Neural progenitor cell (in vitro differentiated cells): ENCODE measurements around the gene FKBP1B. TPM values are rescaled to one million over a fixed set of nuclear protein-coding genes. Genes with fewer than 3 reads are reported as not detected.

ENCODE experiments used
- DNase-seq: peaks from one replicate; pipeline ENCODE4 v3.0.0-alpha.2; 2016; ENCODE audit warnings: low spot score
- H2AFZ ChIP-seq: fragments of 200-600 bp; sonication (generic); replicated peaks from 2 replicates; pipeline ENCODE4 v1.6.1; 2016; ENCODE audit warnings: antibody characterized with exemption
- H3F3A ChIP-seq: fragments of 200-600 bp; sonication (generic); 2 replicates; pipeline ENCODE4 v1.6.1; 2016; ENCODE audit warnings: antibody characterized with exemption, low read depth
- H3K27ac ChIP-seq: fragments of 200-600 bp; sonication (generic); 2 replicates; pipeline ENCODE4 v1.5.1; 2016; ENCODE audit warnings: mild to moderate bottlenecking
- H3K27me3 ChIP-seq: fragments of 200-600 bp; sonication (generic); 2 replicates; pipeline ENCODE4 v1.6.1; 2016; ENCODE audit warnings: mild to moderate bottlenecking, moderate library complexity
- H3K36me3 ChIP-seq: fragments of 200-600 bp; sonication (generic); 2 replicates; pipeline ENCODE4 v1.5.1; 2016
- H3K4me1 ChIP-seq: fragments of 200-600 bp; sonication (generic); 2 replicates; pipeline ENCODE4 v1.6.1; 2016; ENCODE audit warnings: mixed run types
- H3K4me2 ChIP-seq: fragments of 200-600 bp; sonication (generic); 2 replicates; pipeline ENCODE4 v1.6.1; 2016
- H3K4me3 ChIP-seq: fragments of 200-600 bp; sonication (generic); 2 replicates; pipeline ENCODE4 v1.5.1; 2016
- H3K79me2 ChIP-seq: fragments of 200-600 bp; sonication (generic); 2 replicates; pipeline ENCODE4 v1.6.1; 2016; ENCODE audit warnings: low read depth
- H3K9ac ChIP-seq: fragments of 200-600 bp; sonication (generic); 2 replicates; pipeline ENCODE4 v1.6.1; 2016
- H3K9me3 ChIP-seq: fragments of 200-600 bp; sonication (generic); 2 replicates; pipeline ENCODE4 v1.5.1; 2016; ENCODE audit warnings: low read depth
- H4K20me1 ChIP-seq: fragments of 200-600 bp; sonication (generic); 2 replicates; pipeline ENCODE4 v1.6.1; 2016; ENCODE audit warnings: low read depth
- H3K27ac Mint-ChIP-seq: 3 replicates; pipeline ENCODE4 v1.8.0; 2021; ENCODE audit warnings: mixed read lengths
- H3K27me3 Mint-ChIP-seq: 2 replicates; pipeline ENCODE4 v1.8.0; 2022; ENCODE audit warnings: low read depth, mild to moderate bottlenecking, inconsistent platforms, moderate library complexity, mixed read lengths; ENCODE audit not compliant: insufficient read depth
- H3K36me3 Mint-ChIP-seq: 3 replicates; pipeline ENCODE4 v1.8.0; 2021; ENCODE audit warnings: mixed read lengths
- H3K4me1 Mint-ChIP-seq: 3 replicates; pipeline ENCODE4 v1.8.0; 2021; ENCODE audit warnings: mixed read lengths
- H3K4me3 Mint-ChIP-seq: 3 replicates; pipeline ENCODE4 v1.8.0; 2021; ENCODE audit warnings: mild to moderate bottlenecking, moderate library complexity, mixed read lengths
- H3K9me3 Mint-ChIP-seq: 3 replicates; pipeline ENCODE4 v1.8.0; 2020; ENCODE audit warnings: mixed read lengths
- CTCF ChIP-seq: fragments of 200-600 bp; sonication (generic); IDR thresholded peaks from 2 replicates; pipeline ENCODE4 v1.5.1; 2017; ENCODE audit warnings: antibody characterized with exemption, mild to moderate bottlenecking
- EZH2 ChIP-seq: fragments of 200-600 bp; sonication (generic); IDR thresholded peaks from 2 replicates; pipeline ENCODE4 v1.6.1; 2017; ENCODE audit warnings: antibody characterized with exemption, mild to moderate bottlenecking, moderate library complexity
- EZH2phosphoT487 ChIP-seq: fragments of 200-600 bp; sonication (generic); IDR thresholded peaks from 2 replicates; pipeline ENCODE4 v1.6.1; 2017; ENCODE audit warnings: antibody characterized with exemption
- total RNA-seq: library from RNA; depleted of rRNA; stranded (reverse); fragments of >200 nt; gene quantifications from 2 replicates; pipeline ENCODE4 v1.2.3, GENCODE V29; 2015; ENCODE audit warnings: low replicate concordance

FKBP1B gene
- total RNA-seq, 1 donor from 2014 or later, result 46.0 TPM

- peaks cover 38% of the 10 kb centered on the region for H3F3A ChIP-seq
- Mint-ChIP-seq H3K4me3 (peak overlapping the region; percentile 96), H3K27ac (no peak overlapping the region), H3K36me3 (peaks cover 14% of the 10 kb centered on the region), H3K4me1 (peaks cover 22% of the 10 kb centered on the region), H3K27me3 (peaks cover 4% of the 10 kb centered on the region), H3K9me3 (no peaks in the 10 kb centered on the region)
- TF ChIP-seq EZH2phosphoT487 (no peak), EZH2 (no peak), CTCF (no peak)
- H3K4me1 ChIP-seq, result peaks cover under 1% of the 10 kb centered on the region
- H3K79me2 ChIP-seq, result peaks cover 29% of the 10 kb centered on the region
- no peak overlapping the region for H3K27ac ChIP-seq
- no peak overlapping the region for H2AFZ ChIP-seq
- peak overlapping the region; percentile 86 for H3K4me2 ChIP-seq
- no peaks in the 10 kb centered on the region for H3K27me3 ChIP-seq
- no peaks in the 10 kb centered on the region for H3K9me3 ChIP-seq
- H4K20me1 ChIP-seq, result peaks cover 11% of the 10 kb centered on the region
- DNase-seq, result no peak
- peaks cover 11% of the 10 kb centered on the region for H3K36me3 ChIP-seq
- H3K4me3 ChIP-seq, result no peak overlapping the region
- no peak overlapping the region for H3K9ac ChIP-seq
Observed at GRCh38 chr2:24077879-24078278, 28.3 kb downstream of the FKBP1B start.

DNA sequence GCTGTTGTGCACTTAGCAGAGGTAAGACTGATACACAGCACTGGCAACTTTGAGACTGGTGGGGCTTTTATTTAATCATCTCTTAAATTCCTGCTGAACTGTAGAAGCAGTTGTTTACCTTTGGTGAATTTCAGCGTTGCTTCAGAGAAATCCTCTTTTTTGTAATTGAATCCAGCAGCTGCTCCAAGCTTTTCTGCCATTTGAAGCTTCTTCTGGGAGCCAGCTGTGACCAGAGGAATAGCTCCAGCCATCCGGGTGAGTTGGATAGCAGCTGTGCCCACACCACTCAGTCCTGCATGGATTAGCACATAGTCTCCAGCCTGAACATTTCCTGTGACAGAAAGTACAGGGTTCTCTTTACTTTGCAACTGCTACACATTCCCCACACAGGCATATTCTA is 31.2 kb downstream of the FKBP1B start:
- DNase-seq, result no peak
- Histone ChIP-seq H3K9me3 (no peaks in the 10 kb centered on the region), H3K4me3 (no peak overlapping the region), H3K27ac (no peak overlapping the region), H3F3A (peaks cover 55% of the 10 kb centered on the region), H3K79me2 (peaks cover 9% of the 10 kb centered on the region), H2AFZ (no peak overlapping the region), H3K4me2 (no peak overlapping the region), H3K4me1 (peaks cover 12% of the 10 kb centered on the region), H3K27me3 (no peaks in the 10 kb centered on the region), H3K9ac (no peak overlapping the region), H4K20me1 (no peaks in the 10 kb centered on the region), H3K36me3 (no peaks in the 10 kb centered on the region)
- Mint-ChIP-seq H3K27ac (no peak overlapping the region), H3K4me3 (no peak overlapping the region), H3K36me3 (peaks cover 14% of the 10 kb centered on the region), H3K9me3 (no peaks in the 10 kb centered on the region), H3K27me3 (peaks cover 6% of the 10 kb centered on the region), H3K4me1 (peaks cover 31% of the 10 kb centered on the region)
- no peak for TF ChIP-seq EZH2phosphoT487
- TF ChIP-seq EZH2, result no peak
- no peak for TF ChIP-seq CTCF

- TF ChIP-seq EZH2phosphoT487 (no peak), CTCF (no peak), EZH2 (no peak)
- peak overlapping the region; percentile 93 for H3K4me3 Mint-ChIP-seq
- peaks cover 8% of the 10 kb centered on the region for H3K27me3 Mint-ChIP-seq
- Histone ChIP-seq H3K9ac (peak overlapping the region; percentile 64), H3K27ac (peak overlapping the region; percentile 96), H3K27me3 (no peaks in the 10 kb centered on the region), H3F3A (peaks cover 38% of the 10 kb centered on the region), H3K4me3 (peak overlapping the region; percentile 59), H3K4me1 (peaks cover 12% of the 10 kb centered on the region), H3K79me2 (peaks cover 8% of the 10 kb centered on the region), H3K4me2 (peak overlapping the region; percentile 78), H3K9me3 (no peaks in the 10 kb centered on the region), H4K20me1 (no peaks in the 10 kb centered on the region), H3K36me3 (no peaks in the 10 kb centered on the region), H2AFZ (no peak overlapping the region)
- peak overlapping the region; percentile 97 for H3K27ac Mint-ChIP-seq
- H3K36me3 Mint-ChIP-seq, result peaks cover 10% of the 10 kb centered on the region
- no peak for DNase-seq
- H3K9me3 Mint-ChIP-seq, result no peaks in the 10 kb centered on the region
- H3K4me1 Mint-ChIP-seq, result peaks cover 22% of the 10 kb centered on the region
Observed at GRCh38 chr2:24082787-24083566, 33.4 kb downstream of the FKBP1B start.
